ENCODE data around the gene TAF13. TPM values are rescaled to one million over a fixed set of nuclear protein-coding genes. Genes with fewer than 3 reads are reported as not detected.
A peak's percentile ranks its signal among the peaks of the same experiment; 100 is the strongest.
"Not testable (repeated sequence)": the region's sequence is repeated elsewhere in the genome, so short reads cannot be mapped to it uniquely, and the experiment has no call there.

Gene TAF13
- polyA plus RNA-seq, 2 donors: 20.2 to 33.9 TPM

DNA sequence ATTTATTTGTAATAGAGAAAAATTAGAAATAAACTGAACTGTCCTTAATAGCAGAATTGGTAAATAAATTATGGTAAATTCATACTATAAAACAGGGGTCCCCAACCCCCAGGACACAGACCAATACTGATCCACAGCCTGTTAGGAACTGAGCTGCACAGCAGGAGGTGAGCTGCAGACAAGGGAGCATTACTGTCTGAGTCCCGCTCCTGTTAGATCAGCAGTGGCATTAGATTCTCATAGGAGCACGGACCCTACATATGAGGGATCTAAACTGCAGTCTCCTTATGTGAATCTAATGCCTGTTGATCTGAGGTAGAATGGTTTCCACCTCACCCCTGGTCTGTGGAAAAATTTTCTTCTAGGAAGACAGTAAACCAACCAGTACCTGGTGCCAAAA lies 41.4 kb downstream of the TAF13 start:
- no peaks in the 10 kb centered on the region for H3K36me3 ChIP-seq (ENCODE audit: control insufficient read depth in 2 of 2, insufficient read depth in 2 of 2, low read length in 1 of 2)
- H3K9me3 ChIP-seq (ENCODE audit: control insufficient read depth in 2 of 2, insufficient read depth in 1 of 2, low read depth in 1 of 2, low read length in 1 of 2): no peaks in the 10 kb centered on the region
- no peaks in the 10 kb centered on the region for H3K27me3 ChIP-seq (ENCODE audit: control insufficient read depth in 1 of 2, insufficient read depth in 2 of 2, low read length in 2 of 2)
- no peak overlapping the region for H3K4me3 ChIP-seq (ENCODE audit: low read depth in 1 of 2, low read length in 2 of 2)
- H3K4me1 ChIP-seq (ENCODE audit: control insufficient read depth in 2 of 2, insufficient read depth in 2 of 2, low read length in 1 of 2): no peaks in the 10 kb centered on the region
- H3K27ac ChIP-seq (ENCODE audit: low read depth in 2 of 2, low read length in 1 of 2): no peak overlapping the region
- 96% methylated on average over 2 of the region's 2 CpGs for WGBS, 2 donors

DNA sequence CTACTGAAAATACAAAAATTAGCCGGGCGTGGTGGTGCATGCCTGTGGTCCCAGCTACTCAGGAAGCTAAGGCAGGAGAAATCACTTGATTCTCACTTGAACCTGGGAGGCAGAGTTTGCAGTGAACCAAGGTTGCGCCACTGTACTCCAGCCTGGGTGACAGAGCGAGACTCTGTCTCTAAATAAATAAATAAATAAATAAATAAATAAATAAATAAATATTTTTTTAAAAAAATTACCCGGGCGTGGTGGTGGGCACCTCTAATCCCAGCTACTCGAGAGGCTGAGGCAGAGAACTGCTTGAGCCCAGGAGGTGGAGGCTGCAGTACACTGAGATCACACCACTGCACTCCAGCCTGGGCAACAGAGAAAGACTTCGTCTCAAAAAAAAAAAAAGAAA lies 46.3 kb downstream of the TAF13 start:
- WGBS, 2 donors: 96% methylated on average over 8 of the region's 8 CpGs
- H3K4me1 ChIP-seq (ENCODE audit: control insufficient read depth in 2 of 2, insufficient read depth in 2 of 2, low read length in 1 of 2); H3K27ac ChIP-seq (ENCODE audit: low read depth in 2 of 2, low read length in 1 of 2); H3K9me3 ChIP-seq (ENCODE audit: control insufficient read depth in 2 of 2, insufficient read depth in 1 of 2, low read depth in 1 of 2, low read length in 1 of 2); H3K36me3 ChIP-seq (ENCODE audit: control insufficient read depth in 2 of 2, insufficient read depth in 2 of 2, low read length in 1 of 2); H3K27me3 ChIP-seq (ENCODE audit: control insufficient read depth in 1 of 2, insufficient read depth in 2 of 2, low read length in 2 of 2); H3K4me3 ChIP-seq (ENCODE audit: low read depth in 1 of 2, low read length in 2 of 2): not testable (repeated sequence)

DNA sequence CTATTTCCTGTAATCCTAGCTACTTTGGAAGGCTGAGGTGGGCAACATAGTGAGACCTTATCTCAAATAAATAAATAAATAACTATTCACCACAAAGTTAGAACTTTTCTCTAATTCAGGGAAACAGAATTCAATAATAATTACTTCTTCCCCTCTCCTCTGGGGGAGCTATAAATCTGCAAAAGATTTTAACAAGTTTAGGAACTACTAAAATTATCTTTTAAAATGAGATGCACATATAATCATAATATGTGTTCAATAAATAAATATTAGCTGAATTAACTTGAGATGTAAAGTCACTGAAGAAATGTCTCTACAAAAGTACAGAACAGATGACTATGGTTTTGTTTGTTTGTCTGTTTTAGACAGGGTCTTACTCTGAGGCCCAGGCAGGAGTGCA lies 48.0 kb downstream of the TAF13 start:
- Histone ChIP-seq H3K27ac (ENCODE audit: low read depth in 2 of 2, low read length in 1 of 2) (peak overlapping the region in 1 of 2 donors; percentile 49), H3K9me3 (ENCODE audit: control insufficient read depth in 2 of 2, insufficient read depth in 1 of 2, low read depth in 1 of 2, low read length in 1 of 2) (no peaks in the 10 kb centered on the region), H3K36me3 (ENCODE audit: control insufficient read depth in 2 of 2, insufficient read depth in 2 of 2, low read length in 1 of 2) (no peaks in the 10 kb centered on the region), H3K4me1 (ENCODE audit: control insufficient read depth in 2 of 2, insufficient read depth in 2 of 2, low read length in 1 of 2) (no peaks in the 10 kb centered on the region), H3K4me3 (ENCODE audit: low read depth in 1 of 2, low read length in 2 of 2) (no peak overlapping the region), H3K27me3 (ENCODE audit: control insufficient read depth in 1 of 2, insufficient read depth in 2 of 2, low read length in 2 of 2) (no peaks in the 10 kb centered on the region)

DNA sequence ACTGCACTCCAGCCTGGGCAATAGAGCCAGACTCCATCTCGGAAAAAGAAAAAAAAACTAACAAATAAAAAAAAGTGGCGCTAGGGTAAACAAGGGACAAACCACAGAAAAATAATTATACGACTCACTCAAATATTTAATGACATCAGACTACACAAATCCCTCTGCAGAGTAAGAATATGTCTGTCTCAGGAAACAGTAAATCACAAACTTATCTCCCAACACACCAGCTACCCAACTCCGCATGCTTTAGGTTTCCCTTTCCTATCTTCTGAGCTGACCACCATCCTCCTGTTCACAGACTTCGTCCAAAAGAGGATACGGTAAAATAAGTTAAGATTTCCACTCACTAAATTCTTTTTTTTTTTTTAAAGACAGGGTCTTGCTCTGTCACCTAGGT lies 50.1 kb downstream of the TAF13 start:
- H3K27me3 ChIP-seq (ENCODE audit: control insufficient read depth in 1 of 2, insufficient read depth in 2 of 2, low read length in 2 of 2): no peaks in the 10 kb centered on the region
- H3K4me1 ChIP-seq (ENCODE audit: control insufficient read depth in 2 of 2, insufficient read depth in 2 of 2, low read length in 1 of 2): no peaks in the 10 kb centered on the region
- no peaks in the 10 kb centered on the region for H3K9me3 ChIP-seq (ENCODE audit: control insufficient read depth in 2 of 2, insufficient read depth in 1 of 2, low read depth in 1 of 2, low read length in 1 of 2)
- H3K27ac ChIP-seq (ENCODE audit: low read depth in 2 of 2, low read length in 1 of 2): no peak overlapping the region
- WGBS, 2 donors: 94 to 95% methylated on average over 6 of the region's 6 CpGs
- H3K4me3 ChIP-seq (ENCODE audit: low read depth in 1 of 2, low read length in 2 of 2): no peak overlapping the region
- H3K36me3 ChIP-seq (ENCODE audit: control insufficient read depth in 2 of 2, insufficient read depth in 2 of 2, low read length in 1 of 2): no peaks in the 10 kb centered on the region

DNA sequence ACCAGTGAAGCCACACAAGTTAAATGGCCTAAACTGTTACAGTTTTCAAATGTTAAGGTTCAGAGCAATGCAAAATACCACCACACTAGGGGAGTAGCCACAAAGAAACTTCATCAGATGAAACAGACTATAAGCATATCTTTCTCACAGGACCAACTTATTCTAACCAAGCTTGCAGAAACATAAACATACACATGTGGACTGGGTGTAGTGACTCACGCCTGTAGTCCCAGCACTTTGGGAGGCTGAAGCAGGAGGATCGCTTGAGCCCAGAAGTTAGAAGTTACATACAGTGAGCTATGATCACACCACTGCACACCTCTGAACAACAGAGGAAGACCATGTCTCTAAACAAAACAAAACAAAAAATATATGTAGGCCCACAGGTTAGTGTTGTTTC lies 51.2 kb downstream of the TAF13 start:
- no peaks in the 10 kb centered on the region for H3K36me3 ChIP-seq (ENCODE audit: control insufficient read depth in 2 of 2, insufficient read depth in 2 of 2, low read length in 1 of 2)
- no peaks in the 10 kb centered on the region for H3K27me3 ChIP-seq (ENCODE audit: control insufficient read depth in 1 of 2, insufficient read depth in 2 of 2, low read length in 2 of 2)
- 94 to 95% methylated on average over 2 of the region's 2 CpGs for WGBS, 2 donors
- H3K4me3 ChIP-seq (ENCODE audit: low read depth in 1 of 2, low read length in 2 of 2): no peak overlapping the region
- no peak overlapping the region for H3K27ac ChIP-seq (ENCODE audit: low read depth in 2 of 2, low read length in 1 of 2)
- H3K9me3 ChIP-seq (ENCODE audit: control insufficient read depth in 2 of 2, insufficient read depth in 1 of 2, low read depth in 1 of 2, low read length in 1 of 2): no peaks in the 10 kb centered on the region
- H3K4me1 ChIP-seq (ENCODE audit: control insufficient read depth in 2 of 2, insufficient read depth in 2 of 2, low read length in 1 of 2): no peaks in the 10 kb centered on the region

DNA sequence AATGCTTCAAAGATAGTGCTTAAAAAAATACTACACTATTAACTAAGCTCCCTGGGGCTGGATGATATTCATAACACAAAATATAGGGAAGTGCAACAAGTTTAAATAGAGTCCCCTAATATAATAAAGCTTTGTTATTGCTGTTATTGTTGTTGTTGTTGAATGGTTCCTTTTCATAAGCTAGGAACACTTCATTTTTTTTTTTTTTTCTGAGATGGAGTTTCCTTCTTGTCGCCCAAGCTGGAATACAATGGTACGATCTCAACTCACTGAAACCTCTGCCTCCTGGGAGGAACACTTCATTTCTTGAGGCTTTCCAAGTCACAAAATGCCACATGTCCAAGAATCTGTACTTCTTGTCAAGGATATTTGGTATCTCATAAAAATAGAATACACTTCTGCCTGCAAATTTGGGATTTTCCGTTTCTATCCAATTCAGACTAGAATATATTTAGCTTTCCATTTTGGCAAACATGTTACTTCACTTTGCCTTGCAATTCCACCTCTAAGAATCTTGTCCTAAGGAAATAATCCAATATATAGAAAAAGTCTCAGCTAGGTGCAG lies 55.0 kb downstream of the TAF13 start:
- Histone ChIP-seq H3K4me3 (ENCODE audit: low read depth in 1 of 2, low read length in 2 of 2) (no peak overlapping the region), H3K4me1 (ENCODE audit: control insufficient read depth in 2 of 2, insufficient read depth in 2 of 2, low read length in 1 of 2) (no peaks in the 10 kb centered on the region), H3K27ac (ENCODE audit: low read depth in 2 of 2, low read length in 1 of 2) (no peak overlapping the region), H3K36me3 (ENCODE audit: control insufficient read depth in 2 of 2, insufficient read depth in 2 of 2, low read length in 1 of 2) (peaks cover 0 to 4% of the 10 kb centered on the region in 2 donors), H3K9me3 (ENCODE audit: control insufficient read depth in 2 of 2, insufficient read depth in 1 of 2, low read depth in 1 of 2, low read length in 1 of 2) (no peaks in the 10 kb centered on the region), H3K27me3 (ENCODE audit: control insufficient read depth in 1 of 2, insufficient read depth in 2 of 2, low read length in 2 of 2) (no peaks in the 10 kb centered on the region)
- WGBS, 2 donors: 83 to 85% methylated on average over 3 of the region's 3 CpGs

DNA sequence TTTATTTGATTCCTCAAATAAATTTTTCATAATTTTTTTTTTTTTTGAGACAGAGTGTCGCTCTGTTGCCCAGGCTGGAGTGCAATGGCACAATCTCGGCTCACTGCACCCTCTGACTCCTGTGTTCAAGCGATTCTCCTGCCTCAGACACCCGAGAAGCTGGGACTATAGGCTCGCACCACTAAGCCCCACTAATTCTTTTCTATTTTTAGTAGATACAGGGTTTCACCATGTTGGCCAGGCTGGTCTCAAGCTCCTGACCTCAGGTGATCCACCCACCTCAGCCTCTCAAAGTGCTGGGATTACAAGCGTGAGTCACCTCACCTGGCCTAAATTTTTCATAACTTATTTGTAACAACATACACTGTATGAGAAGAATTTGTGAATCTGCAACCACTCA lies 58.1 kb downstream of the TAF13 start:
- not testable (repeated sequence) for H3K27me3 ChIP-seq (ENCODE audit: control insufficient read depth in 1 of 2, insufficient read depth in 2 of 2, low read length in 2 of 2); H3K9me3 ChIP-seq (ENCODE audit: control insufficient read depth in 2 of 2, insufficient read depth in 1 of 2, low read depth in 1 of 2, low read length in 1 of 2); H3K36me3 ChIP-seq (ENCODE audit: control insufficient read depth in 2 of 2, insufficient read depth in 2 of 2, low read length in 1 of 2); H3K4me1 ChIP-seq (ENCODE audit: control insufficient read depth in 2 of 2, insufficient read depth in 2 of 2, low read length in 1 of 2); H3K4me3 ChIP-seq (ENCODE audit: low read depth in 1 of 2, low read length in 2 of 2); H3K27ac ChIP-seq (ENCODE audit: low read depth in 2 of 2, low read length in 1 of 2)
- 88 to 93% methylated on average over 6 of the region's 6 CpGs for WGBS, 2 donors

DNA sequence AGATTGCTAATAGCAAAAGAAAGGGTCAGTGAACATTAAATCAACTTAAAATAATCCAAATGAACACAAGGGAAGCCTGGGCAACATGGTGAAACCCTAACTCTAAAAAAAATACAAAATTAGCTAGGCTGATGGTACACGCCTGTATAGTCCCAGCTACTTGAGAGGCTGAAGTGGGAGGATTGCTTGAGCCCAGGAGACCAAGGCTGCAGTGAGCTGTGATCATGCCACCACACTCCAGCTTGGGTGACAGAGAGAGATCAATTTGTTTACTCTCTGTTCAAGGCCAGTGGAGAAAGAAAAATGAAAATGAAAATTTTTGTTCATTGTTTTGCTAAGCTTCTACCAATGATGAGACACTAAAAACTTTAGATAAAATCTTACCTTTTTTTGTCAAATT lies 58.7 kb downstream of the TAF13 start:
- WGBS, 2 donors: 90 to 100% methylated on average over 1 of the region's 1 CpG

More for the DNA sequence above, 58.7 kb downstream of the TAF13 start:
- Histone ChIP-seq H3K27me3 (ENCODE audit: control insufficient read depth in 1 of 2, insufficient read depth in 2 of 2, low read length in 2 of 2) (no peaks in the 10 kb centered on the region), H3K4me3 (ENCODE audit: low read depth in 1 of 2, low read length in 2 of 2) (no peak overlapping the region), H3K36me3 (ENCODE audit: control insufficient read depth in 2 of 2, insufficient read depth in 2 of 2, low read length in 1 of 2) (peaks cover 3 to 7% of the 10 kb centered on the region in 2 donors), H3K4me1 (ENCODE audit: control insufficient read depth in 2 of 2, insufficient read depth in 2 of 2, low read length in 1 of 2) (no peaks in the 10 kb centered on the region), H3K27ac (ENCODE audit: low read depth in 2 of 2, low read length in 1 of 2) (no peak overlapping the region), H3K9me3 (ENCODE audit: control insufficient read depth in 2 of 2, insufficient read depth in 1 of 2, low read depth in 1 of 2, low read length in 1 of 2) (no peaks in the 10 kb centered on the region)

Other genes starting within 250 kb of the TAF13 start
- 1 to 10 TPM in 1 of 2 donors, under 1 TPM in 1; 0.98 to 3.3 TPM for gene AKNAD1, start 218.9 kb downstream of the TAF13 start, polyA plus RNA-seq
- 10 to 100 TPM; 30.3 to 40.8 TPM for gene GPSM2, start 199.0 kb downstream of the TAF13 start, polyA plus RNA-seq
- 1 to 10 TPM; 5.3 to 7.8 TPM for gene CLCC1, start 112.5 kb downstream of the TAF13 start, polyA plus RNA-seq
- gene WDR47, start 33.9 kb downstream of the TAF13 start, polyA plus RNA-seq: 1 to 10 TPM; 6.4 to 8.4 TPM
- gene TMEM167B, start 14.8 kb upstream of the TAF13 start, polyA plus RNA-seq: 10 to 100 TPM in 1 of 2 donors, 1 to 10 TPM in 1; 7.7 to 14.7 TPM
- under 1 TPM; 0.24 to 0.25 TPM for gene ELAPOR1, start 38.1 kb upstream of the TAF13 start, polyA plus RNA-seq
- 100 to 1,000 TPM in 1 of 2 donors, 10 to 100 TPM in 1; 31.4 to 124 TPM for gene SARS1, start 137.9 kb upstream of the TAF13 start, polyA plus RNA-seq
- 10 to 100 TPM; 17.4 to 19.4 TPM for gene CELSR2, start 173.5 kb upstream of the TAF13 start, polyA plus RNA-seq
- 10 to 100 TPM in 1 of 2 donors, 1 to 10 TPM in 1; 6.3 to 10.4 TPM for gene PSRC1, start 207.1 kb upstream of the TAF13 start, polyA plus RNA-seq
- under 1 TPM; 0.08 to 0.14 TPM for gene MYBPHL, start 231.0 kb upstream of the TAF13 start, polyA plus RNA-seq